ENCODE measurements around the gene BMP2K. TPM values are rescaled to one million over a fixed set of nuclear protein-coding genes. Genes with fewer than 3 reads are reported as not detected.
"Not testable (repeated sequence)": the region's sequence is repeated elsewhere in the genome, so short reads cannot be mapped to it uniquely, and the experiment has no call there.

Gene BMP2K
- total and polyA plus RNA-seq, 7 donors = 13.2 to 37.9 (median 30.0) TPM

- intact Hi-C loops (cut with DNase I) = no loop called here
- no peak overlapping the region for H3K27ac ChIP-seq
- no peak overlapping the region for H3K4me3 ChIP-seq
- no peaks in the 10 kb centered on the region for H3K9me3 ChIP-seq
- TF ChIP-seq CTCF (IDR thresholded peaks at IDR 0.05) = no peak
- TF ChIP-seq EP300 (IDR thresholded peaks at IDR 0.05) = no peak
- TF ChIP-seq POLR2A (IDR thresholded peaks at IDR 0.05) = no peak
- no peak for TF ChIP-seq POLR2AphosphoS5 (IDR thresholded peaks at IDR 0.05)
- WGBS, 2 donors = 94 to 96% methylated on average over 3 of the region's 3 CpGs
- DNase-seq = no peak
- H3K36me3 ChIP-seq = peaks cover 0 to 26% (median 10%) of the 10 kb centered on the region in 4 donors
- H3K27me3 ChIP-seq = no peaks in the 10 kb centered on the region
- no peaks in the 10 kb centered on the region for H3K4me1 ChIP-seq
These were observed 51.0 kb downstream of the BMP2K start for GRCh38 chr4:78827191-78827590.

- Histone ChIP-seq H3K4me3 (no peak overlapping the region), H3K4me1 (no peaks in the 10 kb centered on the region), H3K9me3 (no peaks in the 10 kb centered on the region), H3K27ac (no peak overlapping the region), H3K36me3 (peaks cover 0 to 26% (median 10%) of the 10 kb centered on the region in 4 donors), H3K27me3 (no peaks in the 10 kb centered on the region)
- TF ChIP-seq POLR2AphosphoS5 (IDR thresholded peaks at IDR 0.05) = no peak
- TF ChIP-seq CTCF (IDR thresholded peaks at IDR 0.05) = no peak
- TF ChIP-seq POLR2A (IDR thresholded peaks at IDR 0.05) = no peak
- TF ChIP-seq EP300 (IDR thresholded peaks at IDR 0.05) = no peak
- no peak for DNase-seq
- intact Hi-C loops (cut with DNase I) = no loop called here
These were observed 53.1 kb downstream of the BMP2K start for GRCh38 chr4:78829296-78829695.

GRCh38 chr4:78839676-78840075, 63.5 kb downstream of the BMP2K start:
- H3K27me3 ChIP-seq; H3K27ac ChIP-seq; H3K36me3 ChIP-seq; H3K4me1 ChIP-seq; H3K4me3 ChIP-seq; H3K9me3 ChIP-seq; intact Hi-C loops (cut with DNase I); DNase-seq: not testable (repeated sequence)
- 89 to 96% methylated on average over 3 of the region's 3 CpGs for WGBS, 2 donors

- 94 to 96% methylated on average over 4 of the region's 4 CpGs for WGBS, 2 donors
- H3K27ac ChIP-seq; H3K9me3 ChIP-seq; H3K4me1 ChIP-seq; H3K27me3 ChIP-seq; DNase-seq; intact Hi-C loops (cut with DNase I); H3K4me3 ChIP-seq; H3K36me3 ChIP-seq: not testable (repeated sequence)
These were observed 64.1 kb downstream of the BMP2K start for GRCh38 chr4:78840286-78840685.

GRCh38 chr4:78845472-78845871, 69.3 kb downstream of the BMP2K start:
- Histone ChIP-seq H3K9me3 (no peaks in the 10 kb centered on the region), H3K27me3 (no peaks in the 10 kb centered on the region), H3K4me3 (no peak overlapping the region), H3K36me3 (peaks cover 0 to 8% (median 3%) of the 10 kb centered on the region in 4 donors), H3K27ac (no peak overlapping the region), H3K4me1 (no peaks in the 10 kb centered on the region)
- intact Hi-C loops (cut with DNase I) = no loop called here
- WGBS, 2 donors = 59 to 87% methylated on average over 2 of the region's 2 CpGs
- TF ChIP-seq CTCF (IDR thresholded peaks at IDR 0.05) (no peak), POLR2A (IDR thresholded peaks at IDR 0.05) (no peak), POLR2AphosphoS5 (IDR thresholded peaks at IDR 0.05) (no peak), EP300 (IDR thresholded peaks at IDR 0.05) (no peak)
- DNase-seq = no peak

- Histone ChIP-seq H3K27ac (no peak overlapping the region), H3K4me3 (no peak overlapping the region), H3K27me3 (no peaks in the 10 kb centered on the region), H3K36me3 (peaks cover 0 to 8% (median 6%) of the 10 kb centered on the region in 4 donors), H3K4me1 (no peaks in the 10 kb centered on the region), H3K9me3 (no peaks in the 10 kb centered on the region)
- no peak for TF ChIP-seq CTCF (IDR thresholded peaks at IDR 0.05)
- no peak for TF ChIP-seq EP300 (IDR thresholded peaks at IDR 0.05)
- TF ChIP-seq POLR2AphosphoS5 (IDR thresholded peaks at IDR 0.05) = no peak
- TF ChIP-seq POLR2A (IDR thresholded peaks at IDR 0.05) = no peak
- no peak for DNase-seq
- intact Hi-C loops (cut with DNase I) = no loop called here
These were observed 70.1 kb downstream of the BMP2K start for GRCh38 chr4:78846258-78846657.
